Esophagus muscularis mucosa (tissue), 4 donors: Measurements from ENCODE around the gene GYPE.
"Not testable (repeated sequence)": the region's sequence is repeated elsewhere in the genome, so short reads cannot be mapped to it uniquely, and the experiment has no call there.

ENCODE experiments used
- EP300 ChIP-seq: sonication (generic); formaldehyde crosslinking; IDR thresholded peaks from one replicate; pipeline ENCODE4 v1.6.1; 2017; ENCODE audit warnings: antibody characterized with exemption
- POLR2A ChIP-seq: fragments of 450-650 bp; IDR thresholded peaks from one replicate; pipeline ENCODE4 v1.6.1; 2017; ENCODE audit warnings: antibody characterized with exemption, moderate library complexity, mild to moderate bottlenecking, low read depth
- TF ChIP-seq, protein P1 (sequence below), 3 experiments: fragments of 200-600 bp in 2 of 3; fragments of 450-650 bp in 1 of 3; sonication (generic) in 2 of 3; IDR thresholded peaks; one replicate each; pipeline ENCODE4 v1.5.1; 2017 to 2019; ENCODE audit warnings: antibody characterized with exemption in 3 of 3, mild to moderate bottlenecking in 2 of 3, moderate library complexity in 1 of 3

DNA sequence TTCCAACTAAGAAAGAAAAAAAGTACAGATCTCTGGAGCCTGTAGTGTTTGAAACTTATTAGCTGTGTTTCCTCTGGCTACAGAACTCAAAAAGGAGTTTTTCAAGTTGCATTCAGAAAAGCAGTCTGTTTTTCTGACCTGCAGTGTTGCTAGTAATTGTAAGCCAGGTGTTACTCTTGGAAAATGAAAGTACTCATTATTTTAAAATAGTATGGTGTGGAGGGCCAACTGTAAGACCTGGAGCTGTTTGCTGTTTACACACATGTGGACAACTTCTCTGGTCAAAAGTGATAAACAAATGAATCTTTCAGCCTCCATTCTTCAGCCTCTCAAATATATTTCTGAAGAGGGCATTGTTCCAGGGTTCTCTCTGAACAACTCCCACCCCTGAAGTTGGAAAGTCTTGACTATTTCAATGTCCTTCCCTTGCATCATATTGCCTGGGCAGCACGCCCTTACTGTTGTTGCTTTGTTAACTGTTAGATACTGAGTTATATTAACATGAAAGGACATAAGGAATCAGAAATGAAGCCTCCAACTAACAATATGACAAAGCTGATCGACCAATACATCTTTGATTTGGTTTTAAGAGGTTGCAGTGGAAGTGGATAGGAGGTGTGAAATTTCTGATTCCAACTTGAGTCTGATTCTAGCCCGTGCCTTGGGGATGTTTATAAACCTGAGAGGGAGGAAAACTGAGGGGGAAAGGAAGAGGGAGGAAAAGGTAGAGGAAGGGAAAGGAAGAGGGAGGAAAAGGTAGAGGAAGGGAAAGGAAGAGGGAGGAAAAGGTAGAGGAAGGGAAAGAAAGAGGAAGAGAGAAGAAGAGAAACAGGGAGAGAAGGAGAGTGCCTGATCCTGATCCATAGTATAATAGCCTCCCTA lies 62.5 kb downstream of the GYPE start:
- TF ChIP-seq, protein P1, sequence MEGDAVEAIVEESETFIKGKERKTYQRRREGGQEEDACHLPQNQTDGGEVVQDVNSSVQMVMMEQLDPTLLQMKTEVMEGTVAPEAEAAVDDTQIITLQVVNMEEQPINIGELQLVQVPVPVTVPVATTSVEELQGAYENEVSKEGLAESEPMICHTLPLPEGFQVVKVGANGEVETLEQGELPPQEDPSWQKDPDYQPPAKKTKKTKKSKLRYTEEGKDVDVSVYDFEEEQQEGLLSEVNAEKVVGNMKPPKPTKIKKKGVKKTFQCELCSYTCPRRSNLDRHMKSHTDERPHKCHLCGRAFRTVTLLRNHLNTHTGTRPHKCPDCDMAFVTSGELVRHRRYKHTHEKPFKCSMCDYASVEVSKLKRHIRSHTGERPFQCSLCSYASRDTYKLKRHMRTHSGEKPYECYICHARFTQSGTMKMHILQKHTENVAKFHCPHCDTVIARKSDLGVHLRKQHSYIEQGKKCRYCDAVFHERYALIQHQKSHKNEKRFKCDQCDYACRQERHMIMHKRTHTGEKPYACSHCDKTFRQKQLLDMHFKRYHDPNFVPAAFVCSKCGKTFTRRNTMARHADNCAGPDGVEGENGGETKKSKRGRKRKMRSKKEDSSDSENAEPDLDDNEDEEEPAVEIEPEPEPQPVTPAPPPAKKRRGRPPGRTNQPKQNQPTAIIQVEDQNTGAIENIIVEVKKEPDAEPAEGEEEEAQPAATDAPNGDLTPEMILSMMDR (IDR thresholded peaks at IDR 0.05): not testable (repeated sequence)
- not testable (repeated sequence) for TF ChIP-seq POLR2A, EP300
